Globus pallidus (tissue), 1 donor: ENCODE results near the gene MRPL1.

Experiments
- DNase-seq: peaks from one replicate; pipeline ENCODE4 v3.0.0-alpha.2; 2015; ENCODE audit warnings: low spot score

The MRPL1 gene

GRCh38 chr4:77862478-77863216 lies at the start of gene MRPL1:
MRPL1 (plus strand) TSS chr4:77862830; CDS start chr4:77862849, 19 bp downstream.
- peak; percentile 91 for DNase-seq

GRCh38 chr4:77815636-77816035 lies 47.0 kb upstream of the MRPL1 start:
- no peak for DNase-seq

- DNase-seq: no peak
Measured at GRCh38 chr4:77816546-77816945, 46.1 kb upstream of the MRPL1 start.

GRCh38 chr4:77817304-77818072 lies 45.1 kb upstream of the MRPL1 start:
- DNase-seq: no peak

GRCh38 chr4:77818073-77818601 lies 44.5 kb upstream of the MRPL1 start:
- peak; percentile 83 for DNase-seq

GRCh38 chr4:77818602-77819403 lies 43.8 kb upstream of the MRPL1 start, which contains the start of gene CNOT6L:
CNOT6L (minus strand) TSS chr4:77819368; CDS start chr4:77819308, 60 bp downstream.
- peak; percentile 66 for DNase-seq

GRCh38 chr4:77819404-77819842 lies 43.2 kb upstream of the MRPL1 start:
- DNase-seq: no peak

- DNase-seq: peak; percentile 93
Measured at GRCh38 chr4:77819843-77820648, 42.6 kb upstream of the MRPL1 start.

GRCh38 chr4:77820649-77821561 lies 41.7 kb upstream of the MRPL1 start:
- DNase-seq: peak; percentile 29

GRCh38 chr4:77821775-77822174 lies 40.9 kb upstream of the MRPL1 start:
- DNase-seq: no peak

- DNase-seq: no peak
Measured at GRCh38 chr4:77826275-77826674, 36.4 kb upstream of the MRPL1 start.

- no peak for DNase-seq
Measured at GRCh38 chr4:77827343-77827742, 35.3 kb upstream of the MRPL1 start.

GRCh38 chr4:77833126-77833724 lies 29.4 kb upstream of the MRPL1 start:
- no peak for DNase-seq

GRCh38 chr4:77834403-77834802 lies 28.2 kb upstream of the MRPL1 start:
- no peak for DNase-seq

- DNase-seq: no peak
Measured at GRCh38 chr4:77843628-77844027, 19.0 kb upstream of the MRPL1 start.

GRCh38 chr4:77844363-77844762 lies 18.3 kb upstream of the MRPL1 start:
- DNase-seq: no peak

GRCh38 chr4:77845400-77845799 lies 17.2 kb upstream of the MRPL1 start:
- no peak for DNase-seq

- no peak for DNase-seq
Measured at GRCh38 chr4:77845929-77846328, 16.7 kb upstream of the MRPL1 start.

GRCh38 chr4:77848508-77848907 lies 14.1 kb upstream of the MRPL1 start:
- no peak for DNase-seq
